ENCODE measurements around the gene EFTUD2. TPM values are rescaled to one million over a fixed set of nuclear protein-coding genes. Genes with fewer than 3 reads are reported as not detected.

The EFTUD2 gene
- total and polyA plus RNA-seq, 2 of the 13 experiments (the other 11 are each of a cell fraction or from before 2014, with no cell fraction given), result 111 to 137 TPM

DNA sequence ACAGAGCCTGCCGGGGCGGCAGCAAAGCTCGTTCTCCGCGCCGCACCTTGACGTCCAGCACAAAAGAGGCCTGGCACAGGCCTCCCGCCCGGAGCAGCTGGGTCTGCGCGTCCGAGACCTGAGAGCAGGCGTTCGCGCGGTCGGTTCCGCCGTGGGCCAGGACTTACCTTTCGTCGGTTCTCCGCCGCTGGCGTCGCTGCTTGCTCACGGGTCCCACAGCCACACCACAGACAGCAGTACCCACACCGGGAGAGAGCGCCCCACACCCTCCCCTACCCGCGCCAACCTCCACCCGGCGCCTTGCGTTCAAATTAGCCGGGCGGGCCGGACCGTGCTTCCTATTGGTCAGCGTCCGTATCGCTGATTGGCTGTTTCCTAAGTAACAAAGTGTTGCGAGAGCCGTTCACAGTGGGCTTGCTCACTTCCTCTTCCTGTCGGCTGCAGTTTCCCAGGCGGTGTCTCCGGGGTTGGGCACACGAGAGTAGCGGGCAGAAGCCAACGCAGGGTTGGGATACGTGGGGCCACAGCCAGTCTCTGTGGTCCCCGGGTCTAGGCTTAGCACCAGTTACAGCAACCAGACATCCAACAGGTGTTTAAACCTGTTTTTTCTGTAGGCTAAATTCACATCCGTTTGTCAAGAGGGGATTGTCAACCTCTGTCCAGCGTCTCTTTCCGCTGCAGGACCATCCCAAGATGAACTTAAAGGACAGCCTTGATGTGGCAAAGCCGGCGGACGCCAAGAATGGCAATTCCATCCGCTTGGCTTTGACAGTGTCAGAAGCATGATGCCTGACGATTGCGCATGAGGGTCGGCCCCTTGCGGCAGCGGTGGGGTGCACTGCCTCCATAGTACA is 48.4 kb upstream of the EFTUD2 start, which contains the start of gene KIF18B (continued):
- TF ChIP-seq, protein P1, sequence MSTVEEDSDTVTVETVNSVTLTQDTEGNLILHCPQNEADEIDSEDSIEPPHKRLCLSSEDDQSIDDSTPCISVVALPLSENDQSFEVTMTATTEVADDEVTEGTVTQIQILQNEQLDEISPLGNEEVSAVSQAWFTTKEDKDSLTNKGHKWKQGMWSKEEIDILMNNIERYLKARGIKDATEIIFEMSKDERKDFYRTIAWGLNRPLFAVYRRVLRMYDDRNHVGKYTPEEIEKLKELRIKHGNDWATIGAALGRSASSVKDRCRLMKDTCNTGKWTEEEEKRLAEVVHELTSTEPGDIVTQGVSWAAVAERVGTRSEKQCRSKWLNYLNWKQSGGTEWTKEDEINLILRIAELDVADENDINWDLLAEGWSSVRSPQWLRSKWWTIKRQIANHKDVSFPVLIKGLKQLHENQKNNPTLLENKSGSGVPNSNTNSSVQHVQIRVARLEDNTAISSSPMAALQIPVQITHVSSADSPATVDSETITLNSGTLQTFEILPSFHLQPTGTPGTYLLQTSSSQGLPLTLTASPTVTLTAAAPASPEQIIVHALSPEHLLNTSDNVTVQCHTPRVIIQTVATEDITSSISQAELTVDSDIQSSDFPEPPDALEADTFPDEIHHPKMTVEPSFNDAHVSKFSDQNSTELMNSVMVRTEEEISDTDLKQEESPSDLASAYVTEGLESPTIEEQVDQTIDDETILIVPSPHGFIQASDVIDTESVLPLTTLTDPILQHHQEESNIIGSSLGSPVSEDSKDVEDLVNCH (CRISPR knock-in tag; IDR thresholded peaks at IDR 0.05), result no peak
- no peak for TF ChIP-seq STAT5B (CRISPR knock-in tag; IDR thresholded peaks at IDR 0.05)
- no peak for TF ChIP-seq ZNF780A (CRISPR knock-in tag; IDR thresholded peaks at IDR 0.05)
- peak; percentile 77; the same call in 1 of the 2 replicates for TF ChIP-seq MTA1 (CRISPR knock-in tag; IDR thresholded peaks at IDR 0.05; ENCODE audit: borderline replicate concordance)
- no peak for TF ChIP-seq ZNF546 (CRISPR knock-in tag; conservative IDR thresholded peaks at IDR 0.05)
- TF ChIP-seq, protein P2, sequence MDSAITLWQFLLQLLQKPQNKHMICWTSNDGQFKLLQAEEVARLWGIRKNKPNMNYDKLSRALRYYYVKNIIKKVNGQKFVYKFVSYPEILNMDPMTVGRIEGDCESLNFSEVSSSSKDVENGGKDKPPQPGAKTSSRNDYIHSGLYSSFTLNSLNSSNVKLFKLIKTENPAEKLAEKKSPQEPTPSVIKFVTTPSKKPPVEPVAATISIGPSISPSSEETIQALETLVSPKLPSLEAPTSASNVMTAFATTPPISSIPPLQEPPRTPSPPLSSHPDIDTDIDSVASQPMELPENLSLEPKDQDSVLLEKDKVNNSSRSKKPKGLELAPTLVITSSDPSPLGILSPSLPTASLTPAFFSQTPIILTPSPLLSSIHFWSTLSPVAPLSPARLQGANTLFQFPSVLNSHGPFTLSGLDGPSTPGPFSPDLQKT (CRISPR knock-in tag; IDR thresholded peaks at IDR 0.05; ENCODE audit: borderline replicate concordance), result no peak
- no peak for TF ChIP-seq KLF15 (CRISPR knock-in tag; IDR thresholded peaks at IDR 0.05; ENCODE audit: borderline replicate concordance)
- no peak for TF ChIP-seq ZSCAN30 (CRISPR knock-in tag; IDR thresholded peaks at IDR 0.05)
- TF ChIP-seq SMC3 (IDR thresholded peaks at IDR 0.05; ENCODE audit: low read length), result no peak
- peak; percentile 69; the same call in 1 of the 2 replicates for TF ChIP-seq ZNF616 (CRISPR knock-in tag; IDR thresholded peaks at IDR 0.05; ENCODE audit: low read depth)
- TF ChIP-seq, protein P3, sequence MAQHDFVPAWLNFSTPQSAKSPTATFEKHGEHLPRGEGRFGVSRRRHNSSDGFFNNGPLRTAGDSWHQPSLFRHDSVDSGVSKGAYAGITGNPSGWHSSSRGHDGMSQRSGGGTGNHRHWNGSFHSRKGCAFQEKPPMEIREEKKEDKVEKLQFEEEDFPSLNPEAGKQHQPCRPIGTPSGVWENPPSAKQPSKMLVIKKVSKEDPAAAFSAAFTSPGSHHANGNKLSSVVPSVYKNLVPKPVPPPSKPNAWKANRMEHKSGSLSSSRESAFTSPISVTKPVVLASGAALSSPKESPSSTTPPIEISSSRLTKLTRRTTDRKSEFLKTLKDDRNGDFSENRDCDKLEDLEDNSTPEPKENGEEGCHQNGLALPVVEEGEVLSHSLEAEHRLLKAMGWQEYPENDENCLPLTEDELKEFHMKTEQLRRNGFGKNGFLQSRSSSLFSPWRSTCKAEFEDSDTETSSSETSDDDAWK (CRISPR knock-in tag; IDR thresholded peaks at IDR 0.05), result no peak
- peak; percentile 96 for TF ChIP-seq MXI1 (IDR thresholded peaks at IDR 0.05; ENCODE audit: borderline replicate concordance, low read depth, low read length)
- TF ChIP-seq, protein P4, sequence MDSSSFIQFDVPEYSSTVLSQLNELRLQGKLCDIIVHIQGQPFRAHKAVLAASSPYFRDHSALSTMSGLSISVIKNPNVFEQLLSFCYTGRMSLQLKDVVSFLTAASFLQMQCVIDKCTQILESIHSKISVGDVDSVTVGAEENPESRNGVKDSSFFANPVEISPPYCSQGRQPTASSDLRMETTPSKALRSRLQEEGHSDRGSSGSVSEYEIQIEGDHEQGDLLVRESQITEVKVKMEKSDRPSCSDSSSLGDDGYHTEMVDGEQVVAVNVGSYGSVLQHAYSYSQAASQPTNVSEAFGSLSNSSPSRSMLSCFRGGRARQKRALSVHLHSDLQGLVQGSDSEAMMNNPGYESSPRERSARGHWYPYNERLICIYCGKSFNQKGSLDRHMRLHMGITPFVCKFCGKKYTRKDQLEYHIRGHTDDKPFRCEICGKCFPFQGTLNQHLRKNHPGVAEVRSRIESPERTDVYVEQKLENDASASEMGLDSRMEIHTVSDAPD (CRISPR knock-in tag; IDR thresholded peaks at IDR 0.05), result 0 out of 2 replicates have a peak, but pooled peaks have one; percentile 36
- no peak for TF ChIP-seq ZNF468 (CRISPR knock-in tag; IDR thresholded peaks at IDR 0.05)
- TF ChIP-seq ZNF737 (CRISPR knock-in tag; IDR thresholded peaks at IDR 0.05; ENCODE audit: borderline replicate concordance), result peak; percentile 89; the same call in 1 of the 2 replicates
- TF ChIP-seq, protein P5, sequence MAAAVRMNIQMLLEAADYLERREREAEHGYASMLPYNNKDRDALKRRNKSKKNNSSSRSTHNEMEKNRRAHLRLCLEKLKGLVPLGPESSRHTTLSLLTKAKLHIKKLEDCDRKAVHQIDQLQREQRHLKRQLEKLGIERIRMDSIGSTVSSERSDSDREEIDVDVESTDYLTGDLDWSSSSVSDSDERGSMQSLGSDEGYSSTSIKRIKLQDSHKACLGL (CRISPR knock-in tag; IDR thresholded peaks at IDR 0.05), result peak; percentile 32; the same call in 1 of the 2 replicates
- TF ChIP-seq ZNF660 (CRISPR knock-in tag; IDR thresholded peaks at IDR 0.05; ENCODE audit: borderline replicate concordance, low read depth), result no peak
- TF ChIP-seq RARA (CRISPR knock-in tag; IDR thresholded peaks at IDR 0.05), result 0 out of 2 replicates have a peak, but pooled peaks have one; percentile 6
- peak; percentile 83 for TF ChIP-seq ZNF232 (CRISPR knock-in tag; IDR thresholded peaks at IDR 0.05; ENCODE audit: borderline replicate concordance)
- no peak for TF ChIP-seq FLYWCH1 (CRISPR knock-in tag; IDR thresholded peaks at IDR 0.05)
